Right atrium auricular region (tissue), 2 donors: ENCODE measurements around the gene SRMS. TPM values are rescaled to one million over a fixed set of nuclear protein-coding genes. Genes with fewer than 3 reads are reported as not detected.

ENCODE experiments used
- DNase-seq: peaks from one replicate; pipeline ENCODE4 v3.0.0-alpha.2; 2019; ENCODE audit warnings: low spot score
- H3K27ac ChIP-seq, 2 donors: fragments of 200-600 bp; sonication (generic); 1 replicate in 1 of 2; 2 replicates in 1 of 2; pipeline ENCODE4 v1.5.1; 2016 to 2019
- H3K27me3 ChIP-seq, 2 donors: fragments of 200-600 bp; sonication (generic); one replicate each; pipeline versions ENCODE4 v1.5.1 to v1.6.0; 2017 to 2019
- H3K36me3 ChIP-seq: fragments of 200-600 bp; sonication (generic); one replicate; pipeline ENCODE4 v1.5.1; 2016
- H3K4me1 ChIP-seq, 2 donors: fragments of 200-600 bp; sonication (generic); one replicate each; pipeline versions ENCODE4 v1.5.1 to v1.6.0; 2017 to 2019
- H3K4me3 ChIP-seq, 2 donors: fragments of 200-600 bp; sonication (generic); 1 replicate in 1 of 2; 2 replicates in 1 of 2; pipeline ENCODE4 v1.5.1; 2017 to 2019; ENCODE audit warnings: mild to moderate bottlenecking in 1 of 2, moderate library complexity in 1 of 2
- H3K9me3 ChIP-seq, 2 donors: fragments of 200-600 bp; sonication (generic); one replicate each; pipeline ENCODE4 v1.5.1; 2019
- total RNA-seq, 2 donors: library from RNA; depleted of rRNA; stranded (reverse); fragments of >200 nt; gene quantifications; one replicate each; pipeline ENCODE4 v1.1.0, GENCODE V29; 2016
- TF ChIP-seq, protein P1 (sequence below), 2 donors: fragments of 200-600 bp; sonication (generic); IDR thresholded peaks; one replicate each; pipeline ENCODE4 v1.5.1; 2019; ENCODE audit warnings: antibody characterized with exemption in 2 of 2

SRMS gene
- total RNA-seq, 2 donors from 2014 or later, result not detected

DNA sequence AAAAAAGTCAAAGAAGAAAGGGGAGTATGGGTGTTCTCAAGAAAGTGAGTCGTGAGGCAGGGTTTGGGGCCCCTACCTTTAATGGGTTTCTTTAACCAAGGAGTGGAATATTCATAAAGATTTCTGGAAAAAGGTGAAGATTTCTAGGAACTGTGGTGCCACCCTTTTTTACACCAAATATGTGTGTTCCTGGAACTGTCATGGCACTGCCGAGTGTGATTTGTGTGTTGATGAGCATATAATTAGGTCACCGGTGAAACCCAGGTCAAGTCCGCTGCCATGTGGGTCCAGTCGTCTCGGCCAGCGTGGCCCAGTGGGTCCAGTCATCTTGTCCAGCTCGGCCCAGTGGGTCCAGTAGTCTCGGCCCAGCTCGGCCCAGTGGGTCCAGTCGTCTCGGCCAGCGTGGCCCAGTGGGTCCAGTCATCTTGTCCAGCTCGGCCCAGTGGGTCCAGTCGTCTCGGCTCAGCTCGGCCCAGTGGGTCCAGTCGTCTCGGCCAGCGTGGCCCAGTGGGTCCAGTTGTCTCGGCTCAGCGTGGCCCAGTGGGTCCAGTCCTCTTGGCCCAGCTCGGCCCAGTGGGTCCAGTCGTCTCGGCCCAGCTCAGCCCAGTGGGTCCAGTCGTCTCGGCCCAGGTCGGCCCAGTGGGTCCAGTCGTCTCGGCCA lies 40.3 kb downstream of the SRMS start:
- no peak overlapping the region for H3K27ac ChIP-seq
- no peaks in the 10 kb centered on the region for H3K27me3 ChIP-seq
- H3K4me1 ChIP-seq, result peaks cover 0 to 6% of the 10 kb centered on the region in 2 donors
- DNase-seq, result no peak
- no peak overlapping the region for H3K4me3 ChIP-seq
- peaks cover 0 to 13% of the 10 kb centered on the region in 2 donors for H3K9me3 ChIP-seq
- TF ChIP-seq, protein P1, sequence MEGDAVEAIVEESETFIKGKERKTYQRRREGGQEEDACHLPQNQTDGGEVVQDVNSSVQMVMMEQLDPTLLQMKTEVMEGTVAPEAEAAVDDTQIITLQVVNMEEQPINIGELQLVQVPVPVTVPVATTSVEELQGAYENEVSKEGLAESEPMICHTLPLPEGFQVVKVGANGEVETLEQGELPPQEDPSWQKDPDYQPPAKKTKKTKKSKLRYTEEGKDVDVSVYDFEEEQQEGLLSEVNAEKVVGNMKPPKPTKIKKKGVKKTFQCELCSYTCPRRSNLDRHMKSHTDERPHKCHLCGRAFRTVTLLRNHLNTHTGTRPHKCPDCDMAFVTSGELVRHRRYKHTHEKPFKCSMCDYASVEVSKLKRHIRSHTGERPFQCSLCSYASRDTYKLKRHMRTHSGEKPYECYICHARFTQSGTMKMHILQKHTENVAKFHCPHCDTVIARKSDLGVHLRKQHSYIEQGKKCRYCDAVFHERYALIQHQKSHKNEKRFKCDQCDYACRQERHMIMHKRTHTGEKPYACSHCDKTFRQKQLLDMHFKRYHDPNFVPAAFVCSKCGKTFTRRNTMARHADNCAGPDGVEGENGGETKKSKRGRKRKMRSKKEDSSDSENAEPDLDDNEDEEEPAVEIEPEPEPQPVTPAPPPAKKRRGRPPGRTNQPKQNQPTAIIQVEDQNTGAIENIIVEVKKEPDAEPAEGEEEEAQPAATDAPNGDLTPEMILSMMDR (IDR thresholded peaks at IDR 0.05), result no peak
- H3K36me3 ChIP-seq, result no peaks in the 10 kb centered on the region

DNA sequence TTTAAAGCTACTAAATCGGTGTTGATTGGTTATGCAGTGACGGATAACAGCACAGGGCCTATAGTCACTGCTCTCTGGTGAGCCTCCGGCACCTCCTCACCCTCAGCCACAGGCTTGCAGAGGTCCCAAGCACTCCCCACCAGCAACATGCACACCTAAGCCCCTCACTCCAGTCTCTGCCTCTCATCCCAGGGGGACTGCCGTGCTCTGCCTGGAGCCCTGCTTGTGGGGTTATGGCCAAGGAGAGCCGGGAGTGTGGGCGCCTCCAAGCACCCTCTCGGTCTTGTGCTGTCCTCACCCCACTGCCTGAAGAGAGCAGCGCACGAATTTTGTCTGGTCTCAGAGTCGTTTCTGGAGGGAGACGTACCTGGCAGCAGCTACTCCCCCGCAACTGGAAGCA lies 41.8 kb downstream of the SRMS start:
- H3K36me3 ChIP-seq, result no peaks in the 10 kb centered on the region
- no peaks in the 10 kb centered on the region for H3K27me3 ChIP-seq
- no peak overlapping the region for H3K27ac ChIP-seq
- H3K4me1 ChIP-seq, result peaks cover 0 to 18% of the 10 kb centered on the region in 2 donors
- H3K4me3 ChIP-seq, result no peak overlapping the region
- H3K9me3 ChIP-seq, result peaks cover 0 to 13% of the 10 kb centered on the region in 2 donors
- no peak for DNase-seq
- TF ChIP-seq, protein P1 (IDR thresholded peaks at IDR 0.05), result no peak

GRCh38 chr20:63505281-63505680 lies 42.3 kb downstream of the SRMS start:
- H3K36me3 ChIP-seq, result no peaks in the 10 kb centered on the region
- no peak overlapping the region for H3K4me3 ChIP-seq
- no peaks in the 10 kb centered on the region for H3K27me3 ChIP-seq
- peaks cover 0 to 13% of the 10 kb centered on the region in 2 donors for H3K9me3 ChIP-seq
- TF ChIP-seq, protein P1 (IDR thresholded peaks at IDR 0.05), result no peak
- DNase-seq, result no peak
- H3K27ac ChIP-seq, result no peak overlapping the region
- peaks cover 0 to 21% of the 10 kb centered on the region in 2 donors for H3K4me1 ChIP-seq

DNA sequence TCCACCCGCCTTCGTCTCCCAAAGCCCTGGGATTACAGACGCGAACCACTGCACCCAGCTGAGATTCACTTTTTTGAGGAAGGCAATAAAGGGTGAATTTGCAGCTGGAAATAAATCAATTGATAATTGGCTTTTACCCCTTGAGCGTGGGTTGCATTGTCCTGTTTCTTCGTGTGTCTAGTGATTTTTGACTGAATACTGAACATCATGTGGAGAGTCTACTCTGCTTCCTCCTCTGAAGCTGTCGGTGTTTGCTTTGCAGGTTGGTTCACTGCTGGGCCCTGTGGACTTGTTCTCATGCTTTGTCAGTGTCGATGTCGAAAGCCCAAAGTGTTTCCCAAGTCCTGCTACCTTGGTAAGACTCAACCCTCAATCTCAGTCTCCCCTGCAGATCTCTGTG lies 42.9 kb downstream of the SRMS start:
- TF ChIP-seq, protein P1 (IDR thresholded peaks at IDR 0.05), result no peak
- Histone ChIP-seq H3K9me3 (peaks cover 0 to 13% of the 10 kb centered on the region in 2 donors), H3K4me3 (no peak overlapping the region), H3K4me1 (peaks cover 0 to 27% of the 10 kb centered on the region in 2 donors), H3K27ac (no peak overlapping the region), H3K36me3 (no peaks in the 10 kb centered on the region), H3K27me3 (peaks cover 0 to 4% of the 10 kb centered on the region in 2 donors)
- no peak for DNase-seq

GRCh38 chr20:63503524-63503923 lies 44.0 kb downstream of the SRMS start:
- Histone ChIP-seq H3K27me3 (peaks cover 0 to 4% of the 10 kb centered on the region in 2 donors), H3K9me3 (peaks cover 0 to 13% of the 10 kb centered on the region in 2 donors), H3K36me3 (no peaks in the 10 kb centered on the region), H3K4me3 (no peak overlapping the region), H3K4me1 (peaks cover 0 to 33% of the 10 kb centered on the region in 2 donors), H3K27ac (no peak overlapping the region)
- TF ChIP-seq, protein P1 (IDR thresholded peaks at IDR 0.05), result no peak
- DNase-seq, result no peak
